Brain microvascular endothelial cell (primary cell): ENCODE measurements around the gene PYDC2.
A peak's percentile ranks its signal among the peaks of the same experiment; 100 is the strongest.

ENCODE experiments used
- DNase-seq: peaks from one replicate; pipeline ENCODE4 v3.0.0-alpha.2; 2020
- H3K27ac ChIP-seq: fragments of 250-450 bp; sonication (Bioruptor Pico); 2 replicates; pipeline ENCODE4 v1.5.1; 2020; ENCODE audit warnings: mild to moderate bottlenecking, moderate library complexity
- H3K27me3 ChIP-seq: fragments of 250-450 bp; sonication (Bioruptor Pico); replicated peaks from 2 replicates; pipeline ENCODE4 v1.5.1; 2020; ENCODE audit warnings: mild to moderate bottlenecking
- H3K36me3 ChIP-seq: fragments of 250-450 bp; sonication (Bioruptor Pico); replicated peaks from 2 replicates; pipeline ENCODE4 v1.5.1; 2020; ENCODE audit warnings: mild to moderate bottlenecking
- H3K4me3 ChIP-seq: 2 replicates; pipeline ENCODE4 v1.5.1; 2011; ENCODE audit warnings: low read depth, mild to moderate bottlenecking, control low read depth, low read length, moderate library complexity
- CTCF ChIP-seq: IDR thresholded peaks from 2 replicates; pipeline ENCODE4 v1.5.1; 2011; ENCODE audit warnings: low read depth, mild to moderate bottlenecking, moderate library complexity, low read length, control low read depth, inconsistent platforms; ENCODE audit errors: missing control alignments
- in situ Hi-C: cut with HindIII; loops from 2 replicates; pipeline ENCODE4 v1.10.0; 2017; ENCODE audit warnings: low sequenced_read_pairs, low pct_ligation_motif_present

Gene PYDC2

GRCh38 chr3:191461113-191461595 is at the start of gene PYDC2:
PYDC2 (plus strand) TSS chr3:191461163; CDS start chr3:191461163, 0 bp downstream.
- in situ Hi-C loops: no loop called here
- no peak within 1 kb of the TSS for H3K27ac ChIP-seq

GRCh38 chr3:191412759-191413158 is 48.2 kb upstream of the PYDC2 start:
- H3K27me3 ChIP-seq: no peaks in the 10 kb centered on the region
- DNase-seq: peak; percentile 91
- no peak overlapping the region for H3K4me3 ChIP-seq
- H3K36me3 ChIP-seq: no peaks in the 10 kb centered on the region
- H3K27ac ChIP-seq: peak overlapping the region; percentile 63
- no peak for TF ChIP-seq CTCF
- in situ Hi-C loops: loop anchor here (25.0 kb wide), 1 partner anchor 1000 kb away; no protein-coding TSS in a partner anchor

More at GRCh38 chr3:191461113-191461595, at the start of gene PYDC2:
- H3K27me3 ChIP-seq: no peaks in the 10 kb centered on the region
- H3K4me3 ChIP-seq: no peak within 1 kb of the TSS
- H3K36me3 ChIP-seq: no peaks in the 10 kb centered on the region
- TF ChIP-seq CTCF: no peak
- no peak for DNase-seq

GRCh38 chr3:191414286-191414685 is 46.7 kb upstream of the PYDC2 start:
- H3K27me3 ChIP-seq: no peaks in the 10 kb centered on the region
- no peaks in the 10 kb centered on the region for H3K36me3 ChIP-seq
- no peak overlapping the region for H3K4me3 ChIP-seq
- DNase-seq: no peak
- no peak overlapping the region for H3K27ac ChIP-seq
- no peak for TF ChIP-seq CTCF
- in situ Hi-C loops: loop anchor here (25.0 kb wide), 1 partner anchor 998 kb away; no protein-coding TSS in a partner anchor

- TF ChIP-seq CTCF: no peak
- in situ Hi-C loops: loop anchor here (25.0 kb wide), 1 partner anchor 998 kb away; no protein-coding TSS in a partner anchor
- H3K36me3 ChIP-seq: no peaks in the 10 kb centered on the region
Measured at GRCh38 chr3:191414732-191415131, 46.2 kb upstream of the PYDC2 start.

GRCh38 chr3:191415566-191415965 is 45.4 kb upstream of the PYDC2 start:
- in situ Hi-C loops: loop anchor here (25.0 kb wide), 1 partner anchor 997 kb away; no protein-coding TSS in a partner anchor
- Histone ChIP-seq H3K27ac (no peak overlapping the region), H3K27me3 (no peaks in the 10 kb centered on the region), H3K36me3 (no peaks in the 10 kb centered on the region), H3K4me3 (no peak overlapping the region)
- no peak for TF ChIP-seq CTCF
- DNase-seq: no peak

More at GRCh38 chr3:191414732-191415131, 46.2 kb upstream of the PYDC2 start:
- DNase-seq: no peak
- H3K27me3 ChIP-seq: no peaks in the 10 kb centered on the region
- H3K4me3 ChIP-seq: no peak overlapping the region
- H3K27ac ChIP-seq: no peak overlapping the region

GRCh38 chr3:191417457-191417729 is 43.6 kb upstream of the PYDC2 start:
- no peak for TF ChIP-seq CTCF

More at GRCh38 chr3:191417457-191417729, 43.6 kb upstream of the PYDC2 start:
- DNase-seq: no peak
- Histone ChIP-seq H3K36me3 (no peaks in the 10 kb centered on the region), H3K27ac (no peak overlapping the region), H3K27me3 (no peaks in the 10 kb centered on the region), H3K4me3 (no peak overlapping the region)
- in situ Hi-C loops: loop anchor here (25.0 kb wide), 1 partner anchor 995 kb away; no protein-coding TSS in a partner anchor
